NCI-H2107 (cell line): Measurements from ENCODE around the gene RAB43.
"Not testable (repeated sequence)": the region's sequence is repeated elsewhere in the genome, so short reads cannot be mapped to it uniquely, and the experiment has no call there.

Experiments
- DNase-seq: peaks from one replicate; lab custom pipeline; 2025; lab: John Stamatoyannopoulos, UW

RAB43 gene

GRCh38 chr3:129087904-129088303, 33.7 kb downstream of the RAB43 start:
- DNase-seq: not testable (repeated sequence)

DNA sequence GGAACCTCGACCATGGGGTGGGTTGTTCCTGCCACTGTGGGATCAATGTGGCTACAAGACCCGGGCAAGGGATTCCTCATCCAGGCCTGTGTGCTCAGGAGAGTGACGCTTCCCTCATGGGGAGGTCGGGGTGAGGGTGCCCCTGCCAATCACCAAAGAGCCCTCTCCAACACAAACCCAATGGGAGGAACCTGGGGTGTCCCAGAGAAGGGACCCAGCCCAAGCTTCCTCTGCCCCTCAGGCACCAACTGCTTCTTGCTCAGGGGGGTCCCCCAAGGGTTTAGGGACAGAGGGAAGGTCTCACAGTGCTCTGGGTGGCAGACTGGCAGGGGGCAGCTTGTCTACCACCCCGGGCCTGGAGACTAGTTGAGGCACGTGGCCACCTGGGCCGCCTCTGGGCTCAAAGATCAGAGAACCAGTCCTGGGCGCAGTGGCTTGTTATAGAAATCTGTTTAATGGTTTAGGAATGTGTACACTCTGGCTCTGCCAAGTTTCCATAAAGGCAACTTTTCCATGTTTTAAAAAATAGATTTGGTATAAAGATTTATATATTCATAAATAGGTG, 34.4 kb downstream of the RAB43 start:
- no peak for DNase-seq

DNA sequence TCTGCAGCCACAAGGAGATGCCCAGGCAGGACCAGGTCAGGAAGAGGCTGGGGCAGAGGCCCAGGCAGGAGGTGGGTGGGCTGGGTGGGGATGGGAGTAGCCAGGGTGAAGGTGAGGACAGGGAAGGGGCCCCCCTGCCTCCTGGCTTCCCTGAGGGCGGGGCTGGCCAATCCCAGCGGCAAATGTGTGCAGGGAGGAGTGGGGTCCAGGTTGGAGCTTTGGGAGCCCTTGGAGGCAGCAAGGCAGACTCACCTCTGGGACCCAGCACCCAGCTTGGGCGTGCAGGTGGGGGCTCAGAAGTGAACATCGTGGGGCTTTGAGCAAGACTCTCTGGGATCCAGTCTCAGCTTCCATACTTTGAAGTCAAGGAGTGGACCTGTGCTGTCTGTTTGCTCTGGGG, 35.8 kb downstream of the RAB43 start:
- no peak for DNase-seq

DNA sequence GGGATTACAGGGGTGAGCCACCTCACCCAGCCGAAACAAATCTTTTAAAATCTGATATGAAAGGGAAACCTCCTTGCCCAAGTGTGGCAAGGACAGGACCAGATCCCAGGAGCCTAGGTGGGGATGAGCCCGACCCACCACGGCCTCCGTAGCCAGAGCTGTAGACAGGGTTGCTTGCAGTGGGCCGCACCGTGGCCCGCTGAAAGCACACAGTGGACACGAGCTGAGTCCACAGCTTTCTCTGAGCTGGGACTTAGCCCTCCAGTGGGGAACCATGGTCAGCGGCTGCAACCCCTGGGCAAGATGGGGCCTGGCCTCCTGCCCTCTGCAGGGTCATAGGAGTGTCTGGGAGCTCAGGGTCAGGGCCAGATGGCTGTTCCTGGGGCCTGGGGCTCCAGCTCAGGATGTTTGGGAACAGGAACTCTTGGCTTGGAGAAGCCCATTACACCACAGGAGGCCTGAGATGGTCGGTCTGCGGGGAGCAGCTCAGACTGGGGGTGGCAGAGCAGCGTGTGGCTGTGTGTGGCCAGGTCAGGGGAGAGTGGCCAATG, 36.4 kb downstream of the RAB43 start:
- no peak for DNase-seq

- no peak for DNase-seq
Observed at GRCh38 chr3:129084501-129084900, 37.1 kb downstream of the RAB43 start.

DNA sequence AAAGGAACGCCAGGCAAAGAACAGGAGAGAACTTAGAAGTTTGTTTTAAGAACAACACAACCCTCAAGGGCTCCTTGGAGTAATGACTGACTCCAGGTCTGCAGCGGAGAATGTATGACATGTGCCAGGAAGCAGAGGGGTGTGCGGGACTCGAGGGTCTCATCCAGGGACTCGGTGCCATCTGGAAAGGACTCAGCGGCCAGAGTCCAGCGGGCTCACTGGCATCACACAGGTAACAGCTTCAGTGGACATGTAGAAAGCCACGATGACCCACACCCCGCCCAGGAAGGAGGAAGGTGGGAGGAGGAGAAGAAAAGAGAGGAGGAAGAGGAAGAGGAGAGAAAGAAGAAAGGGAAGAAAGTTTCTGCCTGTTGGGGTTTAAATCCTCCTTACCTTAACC, 39.6 kb downstream of the RAB43 start:
- DNase-seq: no peak

DNA sequence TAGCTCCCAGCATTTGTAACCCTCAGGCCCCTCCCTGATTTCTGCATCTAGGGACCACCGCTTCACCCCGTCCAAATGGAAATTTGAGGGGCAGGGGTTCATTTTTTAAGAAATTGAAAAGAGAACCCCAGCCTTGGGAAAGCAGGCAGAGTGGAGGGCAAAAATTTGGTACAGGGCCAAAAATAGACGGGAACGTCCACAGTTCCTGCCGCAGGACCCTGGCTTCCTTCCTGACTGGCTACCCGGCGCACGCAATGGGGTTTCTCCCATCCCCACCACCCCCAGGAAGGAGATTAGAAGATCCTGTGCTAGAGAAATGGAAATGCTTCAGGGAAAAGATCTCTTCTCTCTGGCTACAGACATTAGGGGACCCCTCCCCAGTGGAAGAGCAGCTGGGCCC, 40.1 kb downstream of the RAB43 start:
- no peak for DNase-seq

- no peak for DNase-seq
Observed at GRCh38 chr3:129078510-129078909, 43.1 kb downstream of the RAB43 start.

DNA sequence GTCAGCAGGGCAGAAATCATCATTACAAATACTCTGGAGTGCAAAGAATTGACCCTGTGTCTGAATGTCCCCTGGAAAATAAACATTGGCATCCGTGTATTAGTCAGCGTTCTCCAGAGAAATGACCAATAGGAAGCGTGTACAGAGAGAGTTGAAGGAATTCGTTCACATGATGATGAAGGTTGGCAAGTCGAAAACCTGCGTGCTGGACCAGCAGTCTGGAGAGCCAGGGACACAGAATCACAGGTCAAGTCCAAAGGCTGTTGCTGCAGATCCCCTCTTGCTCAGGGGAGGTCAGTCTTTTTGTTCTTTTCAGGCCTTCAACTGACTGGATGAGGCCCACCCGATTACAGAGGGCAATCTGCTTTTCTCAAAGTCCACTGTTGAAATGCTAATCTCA, 44.4 kb downstream of the RAB43 start:
- no peak for DNase-seq

DNA sequence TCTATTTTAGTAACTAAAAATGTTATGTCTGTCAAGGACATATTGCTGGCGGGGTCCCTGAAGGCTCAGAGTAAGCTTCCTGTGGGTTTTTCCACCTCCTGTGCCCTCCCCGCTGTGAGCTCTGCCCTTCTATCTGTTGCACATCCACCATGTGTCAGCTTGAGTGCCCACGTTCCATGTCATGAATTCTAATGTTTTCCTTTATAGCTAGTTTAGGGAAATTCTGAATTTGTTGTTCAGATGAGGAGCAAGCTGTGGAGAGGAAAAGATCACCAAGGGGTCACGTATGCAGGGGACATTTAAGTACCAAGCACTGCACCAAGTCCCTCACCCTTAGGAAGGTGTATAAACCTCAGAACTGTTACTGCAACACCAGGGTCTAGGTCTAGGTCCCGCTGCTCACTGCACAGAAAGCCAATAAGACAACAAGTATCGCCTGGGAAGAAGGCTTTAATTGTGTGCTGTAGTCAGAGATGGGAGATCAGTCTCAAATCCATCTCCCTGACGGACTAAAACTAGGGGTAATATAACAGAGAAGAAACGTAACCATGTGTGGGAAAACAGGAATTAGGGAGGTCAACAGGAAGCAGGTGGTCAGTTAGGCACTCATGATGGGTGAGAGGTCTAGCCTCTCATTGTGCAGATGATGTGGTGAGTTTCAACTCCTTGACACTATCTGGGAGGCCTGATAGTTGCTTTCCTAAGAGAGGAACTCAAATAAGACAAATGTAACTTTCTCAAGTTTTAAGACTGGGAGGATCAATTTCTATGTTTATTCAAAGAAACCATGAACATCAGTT, 51.3 kb downstream of the RAB43 start:
- DNase-seq: no peak

DNA sequence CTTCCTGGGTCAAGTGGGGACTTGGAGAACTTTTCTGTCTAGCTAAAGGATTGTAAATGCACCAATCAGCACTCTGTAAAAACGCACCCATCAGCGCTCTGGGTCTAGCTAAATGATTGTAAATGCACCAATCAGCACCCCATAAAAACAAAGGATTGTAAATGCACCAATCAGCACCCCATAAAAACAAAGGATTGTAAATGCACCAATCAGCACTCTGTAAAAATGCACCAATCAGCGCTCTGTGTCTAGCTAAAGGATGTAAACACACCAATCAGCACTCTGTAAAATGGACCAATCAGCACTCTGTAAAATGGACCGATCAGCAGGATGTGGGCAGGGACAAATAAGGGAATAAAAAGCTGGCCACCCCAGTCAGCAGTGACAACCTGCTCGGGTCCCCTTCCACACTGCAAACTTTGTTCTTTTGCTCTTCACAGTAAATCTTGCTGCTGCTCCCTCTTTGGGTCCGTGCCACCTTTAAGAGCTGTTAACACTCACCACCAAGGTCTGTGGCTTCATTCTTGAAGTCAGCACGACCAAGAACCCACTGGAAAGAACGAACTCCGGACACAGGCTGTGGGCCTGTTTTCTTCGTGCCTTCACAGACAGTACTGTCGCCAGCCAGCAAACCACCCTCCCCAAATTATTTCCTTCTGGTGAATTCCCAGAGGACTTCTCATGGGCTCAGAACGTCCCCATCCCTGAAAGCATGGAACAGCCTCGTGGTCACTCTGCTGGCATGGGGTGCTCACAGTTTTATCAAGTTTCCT, 52.1 kb downstream of the RAB43 start:
- DNase-seq: not testable (repeated sequence)

DNA sequence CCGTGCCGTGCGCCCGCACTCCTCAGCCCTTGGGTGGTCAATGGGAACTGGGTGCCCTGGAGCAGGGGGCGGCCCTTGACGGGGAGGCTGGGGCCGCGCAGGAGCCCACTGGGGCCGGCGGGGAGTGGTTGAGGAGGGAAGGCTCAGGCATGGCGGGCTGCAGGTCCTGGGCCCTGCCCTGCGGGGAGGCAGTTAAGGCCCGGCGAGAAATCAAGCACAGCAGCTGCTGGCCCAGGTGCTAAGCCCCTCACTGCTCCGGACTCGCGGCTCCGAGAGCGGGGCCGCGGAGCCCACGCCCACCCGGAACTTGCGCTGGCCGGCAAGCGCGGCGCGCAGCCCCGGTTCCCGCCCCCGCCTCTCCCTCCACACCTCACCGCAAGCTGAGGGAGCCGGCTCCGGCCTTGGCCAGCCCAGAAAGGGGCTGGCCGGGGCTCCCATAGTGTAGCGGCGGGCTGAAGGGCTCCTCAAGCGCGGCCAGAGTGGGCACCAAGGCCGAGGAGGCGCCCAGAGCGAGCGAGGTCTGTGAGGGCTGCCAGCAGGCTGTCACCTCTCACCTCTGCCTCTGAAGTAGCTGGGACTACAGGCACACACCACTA, 53.2 kb downstream of the RAB43 start:
- DNase-seq: no peak

DNA sequence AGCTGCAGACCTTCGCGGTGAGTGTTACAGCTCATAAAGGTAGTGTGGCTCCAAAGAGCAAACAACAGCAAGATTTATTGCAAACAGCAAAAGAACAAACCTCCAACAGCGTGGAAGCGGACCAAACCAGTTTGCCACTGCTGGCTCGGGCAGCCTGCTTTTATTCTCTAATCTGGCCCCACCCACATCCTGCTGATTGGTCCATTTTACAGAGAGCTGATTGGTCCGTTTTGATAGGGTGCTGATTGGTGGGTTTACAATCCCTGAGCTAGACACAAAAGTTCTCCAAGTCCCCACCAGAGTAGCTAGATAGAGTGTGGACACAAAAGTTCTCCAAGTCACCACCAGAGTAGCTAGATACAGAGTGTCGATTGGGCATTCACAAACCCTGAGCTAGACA, 53.9 kb downstream of the RAB43 start:
- not testable (repeated sequence) for DNase-seq

DNA sequence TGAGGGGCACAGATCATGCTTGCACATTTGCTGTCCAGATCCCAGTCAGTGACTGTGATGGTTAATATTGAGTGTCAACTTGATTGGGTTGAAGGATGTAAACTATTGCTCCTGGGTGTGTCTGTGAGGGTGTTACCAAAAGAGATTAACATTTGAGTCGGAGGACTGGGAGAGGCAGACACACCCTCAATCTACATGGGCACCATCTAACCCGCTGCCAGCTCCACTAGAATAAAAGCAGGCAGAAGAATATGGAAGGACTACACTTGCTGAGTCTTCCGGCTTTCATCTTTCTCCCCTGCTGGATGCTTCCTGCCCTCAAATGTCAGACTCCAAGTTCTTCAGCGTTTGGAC, 55.9 kb downstream of the RAB43 start:
- no peak for DNase-seq

DNA sequence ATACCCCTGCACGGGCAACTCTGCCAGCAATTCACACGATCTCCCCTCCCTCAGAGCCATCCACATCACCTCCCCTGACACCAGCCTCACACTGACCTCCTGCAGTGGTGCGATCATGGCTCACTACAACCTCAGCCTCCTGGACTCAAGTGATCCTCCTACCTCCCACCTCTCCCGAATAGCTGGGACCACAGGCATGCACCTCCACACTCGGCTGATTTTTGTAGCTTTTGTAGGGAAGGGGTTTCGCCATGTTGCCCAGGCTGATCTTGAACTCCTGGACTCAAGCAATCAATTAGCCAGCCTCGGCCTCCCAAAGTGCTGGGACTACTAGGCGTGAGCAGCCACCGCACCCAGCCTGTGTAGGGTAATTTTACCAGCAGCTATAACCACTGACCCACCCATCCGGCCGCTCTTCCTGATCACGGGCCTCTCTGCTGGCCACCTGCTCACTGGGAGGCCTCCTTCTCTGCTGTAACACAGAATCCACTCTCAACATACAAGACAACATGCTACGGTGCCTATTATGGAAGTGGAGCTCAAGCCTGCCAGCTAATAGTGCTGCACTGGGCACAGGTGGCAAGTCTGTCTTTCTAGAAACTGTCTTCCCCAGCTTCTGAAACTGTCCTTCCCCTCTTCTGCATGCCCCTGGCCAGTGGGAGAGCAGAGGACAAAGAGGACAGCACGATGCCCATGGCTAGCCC, 56.4 kb downstream of the RAB43 start:
- no peak for DNase-seq

GRCh38 chr3:129063841-129064482, 57.6 kb downstream of the RAB43 start:
- DNase-seq: peak; percentile 70

DNA sequence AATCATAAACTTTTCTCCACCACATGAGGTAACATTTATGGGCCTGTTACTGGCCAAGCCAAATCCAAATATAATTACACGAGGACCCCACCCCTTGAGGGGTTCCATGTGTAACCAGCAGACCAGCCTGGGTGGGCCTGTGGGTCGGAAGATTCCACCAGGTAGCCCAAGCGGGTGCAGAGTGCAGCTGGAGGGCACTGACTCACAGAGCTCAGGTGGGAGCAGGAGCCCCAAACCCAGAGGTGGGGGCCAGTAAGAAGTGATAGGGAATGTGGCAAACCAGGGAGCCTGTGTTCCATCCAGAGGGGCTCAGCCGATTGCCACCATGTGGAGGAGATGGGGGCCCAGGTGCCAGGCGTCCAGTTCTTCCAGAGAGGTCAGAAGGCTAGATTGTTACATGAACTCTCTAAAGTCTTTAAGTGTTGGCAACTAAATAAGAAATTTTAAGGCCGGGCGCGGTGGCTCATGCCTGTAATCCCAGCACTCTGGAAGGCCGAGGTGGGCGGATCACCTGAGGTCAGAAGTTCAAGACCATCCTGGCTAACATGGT, 58.4 kb downstream of the RAB43 start:
- DNase-seq: no peak

GRCh38 chr3:129061888-129062834, 59.4 kb downstream of the RAB43 start:
- no peak for DNase-seq

DNA sequence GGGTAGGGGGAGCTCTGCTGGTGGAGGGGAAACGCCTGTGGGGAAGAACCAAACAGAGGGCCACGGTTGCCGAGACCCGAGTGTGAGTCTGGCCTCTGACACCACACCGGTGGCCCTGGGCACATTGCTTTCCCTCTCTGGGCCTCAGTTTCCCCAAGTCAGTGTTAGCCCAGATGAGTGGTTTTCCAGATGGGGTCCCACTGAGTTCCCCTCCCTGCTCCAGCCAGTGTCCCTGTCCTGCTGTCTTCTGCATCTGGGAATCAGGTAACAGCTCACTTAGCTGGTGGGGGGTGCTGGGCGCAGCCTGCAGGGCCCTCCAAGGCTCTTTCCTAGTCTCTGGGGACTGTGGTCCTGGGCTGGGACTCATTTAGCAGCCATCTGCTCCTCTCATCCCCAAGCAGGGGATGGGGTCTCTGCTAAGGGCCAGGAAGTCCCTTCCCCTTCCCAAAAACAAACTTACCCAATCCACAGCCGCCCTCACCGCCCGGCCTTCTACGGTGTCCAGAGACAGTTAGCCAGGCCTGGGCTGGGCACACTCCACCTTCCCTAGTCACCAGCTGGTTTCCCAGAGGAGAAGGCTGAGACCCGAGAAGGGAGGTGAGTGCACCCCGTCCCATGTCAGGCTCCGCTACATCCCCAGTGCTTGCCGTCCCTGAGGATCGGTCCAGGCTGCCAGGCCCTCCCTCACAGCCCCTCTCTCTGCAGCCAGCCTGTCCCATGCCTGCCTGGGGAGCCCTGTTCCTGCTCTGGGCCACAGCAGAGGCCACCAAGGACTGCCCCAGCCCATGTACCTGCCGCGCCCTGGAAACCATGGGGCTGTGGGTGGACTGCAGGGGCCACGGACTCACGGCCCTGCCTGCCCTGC, 60.3 kb downstream of the RAB43 start:
- DNase-seq: no peak
